ENCODE data around the gene BMS1. TPM values are rescaled to one million over a fixed set of nuclear protein-coding genes. Genes with fewer than 3 reads are reported as not detected.
A peak's percentile ranks its signal among the peaks of the same experiment; 100 is the strongest.

BMS1 gene
- total and polyA plus RNA-seq, 10 of the 15 experiments (the other 5 are each of a cell fraction or from before 2014, with no cell fraction given), result 7.6 to 33.6 (median 21.0) TPM

DNA sequence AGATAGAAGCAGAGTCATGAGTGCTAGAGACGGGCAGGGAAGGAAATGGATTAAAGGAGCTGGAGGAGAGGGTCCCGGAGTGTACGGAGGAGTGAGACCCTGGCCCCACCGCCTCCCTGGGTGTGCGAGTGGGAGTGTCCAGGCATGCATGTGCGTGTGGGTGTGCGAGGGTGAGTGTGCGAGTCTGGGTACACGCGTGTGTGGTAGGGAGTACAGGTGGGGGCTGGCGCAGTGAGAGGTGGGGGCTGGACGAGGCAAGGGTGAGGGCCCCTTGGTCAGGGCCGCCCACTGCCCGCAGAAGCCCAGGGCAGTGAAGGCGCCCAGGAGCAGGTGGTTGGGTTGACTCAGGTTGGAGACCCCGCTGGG, 97.6 kb downstream of the BMS1 start:
- no TSS peak for BruUV-seq (replicated peaks)
- H3K79me2 ChIP-seq (ENCODE audit: control insufficient read depth, insufficient read depth, low read length), result no peaks in the 10 kb centered on the region
- intact Hi-C loops (cut with micrococcal nuclease; ENCODE audit: unreplicated experiment), result no loop called here
- RAD21 ChIA-PET (ENCODE audit: unreplicated experiment), result no interaction called here
- CTCF ChIA-PET, result no interaction called here
- WGBS (ENCODE audit: insufficient coverage, insufficient replicate concordance, low lambda C conversion rate, missing lambda C conversion rate), result 78% methylated on average over 16 of the region's 16 CpGs
- no peaks in the 10 kb centered on the region for H4K20me1 ChIP-seq (ENCODE audit: control insufficient read depth, insufficient read depth)
- no peak overlapping the region for H3K4me2 ChIP-seq (ENCODE audit: control insufficient read depth, insufficient read depth)
- H3K9me3 ChIP-seq (replicated peaks; ENCODE audit: control insufficient read depth, insufficient read depth, low read length), result no peaks in the 10 kb centered on the region; the same call in 2 of the 3 replicates
- TF ChIP-seq, protein P1, sequence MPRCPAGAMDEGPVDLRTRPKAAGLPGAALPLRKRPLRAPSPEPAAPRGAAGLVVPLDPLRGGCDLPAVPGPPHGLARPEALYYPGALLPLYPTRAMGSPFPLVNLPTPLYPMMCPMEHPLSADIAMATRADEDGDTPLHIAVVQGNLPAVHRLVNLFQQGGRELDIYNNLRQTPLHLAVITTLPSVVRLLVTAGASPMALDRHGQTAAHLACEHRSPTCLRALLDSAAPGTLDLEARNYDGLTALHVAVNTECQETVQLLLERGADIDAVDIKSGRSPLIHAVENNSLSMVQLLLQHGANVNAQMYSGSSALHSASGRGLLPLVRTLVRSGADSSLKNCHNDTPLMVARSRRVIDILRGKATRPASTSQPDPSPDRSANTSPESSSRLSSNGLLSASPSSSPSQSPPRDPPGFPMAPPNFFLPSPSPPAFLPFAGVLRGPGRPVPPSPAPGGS (IDR thresholded peaks at IDR 0.05; ENCODE audit: borderline replicate concordance, insufficient read depth, low read depth, low read length, poor library complexity, severe bottlenecking), result peak; percentile 44
- TF ChIP-seq, protein P2, sequence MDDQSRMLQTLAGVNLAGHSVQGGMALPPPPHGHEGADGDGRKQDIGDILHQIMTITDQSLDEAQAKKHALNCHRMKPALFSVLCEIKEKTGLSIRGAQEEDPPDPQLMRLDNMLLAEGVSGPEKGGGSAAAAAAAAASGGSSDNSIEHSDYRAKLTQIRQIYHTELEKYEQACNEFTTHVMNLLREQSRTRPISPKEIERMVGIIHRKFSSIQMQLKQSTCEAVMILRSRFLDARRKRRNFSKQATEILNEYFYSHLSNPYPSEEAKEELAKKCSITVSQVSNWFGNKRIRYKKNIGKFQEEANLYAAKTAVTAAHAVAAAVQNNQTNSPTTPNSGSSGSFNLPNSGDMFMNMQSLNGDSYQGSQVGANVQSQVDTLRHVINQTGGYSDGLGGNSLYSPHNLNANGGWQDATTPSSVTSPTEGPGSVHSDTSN (IDR thresholded peaks at IDR 0.05; ENCODE audit: insufficient replicate concordance, low read depth, low read length), result no peak
- no peak for TF ChIP-seq RUNX3 (IDR thresholded peaks at IDR 0.05; ENCODE audit: low read length)
- TF ChIP-seq, protein P3, sequence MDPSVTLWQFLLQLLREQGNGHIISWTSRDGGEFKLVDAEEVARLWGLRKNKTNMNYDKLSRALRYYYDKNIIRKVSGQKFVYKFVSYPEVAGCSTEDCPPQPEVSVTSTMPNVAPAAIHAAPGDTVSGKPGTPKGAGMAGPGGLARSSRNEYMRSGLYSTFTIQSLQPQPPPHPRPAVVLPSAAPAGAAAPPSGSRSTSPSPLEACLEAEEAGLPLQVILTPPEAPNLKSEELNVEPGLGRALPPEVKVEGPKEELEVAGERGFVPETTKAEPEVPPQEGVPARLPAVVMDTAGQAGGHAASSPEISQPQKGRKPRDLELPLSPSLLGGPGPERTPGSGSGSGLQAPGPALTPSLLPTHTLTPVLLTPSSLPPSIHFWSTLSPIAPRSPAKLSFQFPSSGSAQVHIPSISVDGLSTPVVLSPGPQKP (IDR thresholded peaks at IDR 0.05; ENCODE audit: low read depth, low read length), result no peak
- DNase-seq (ENCODE audit: low read depth, low spot score), result no peak
- H3K27me3 ChIP-seq (replicated peaks in 1 of 2; ENCODE audit: control insufficient read depth in 2 of 2, insufficient read depth in 2 of 2, low read length in 1 of 2), result no peaks in the 10 kb centered on the region
- SMC1A ChIA-PET (ENCODE audit: uncharacterized antibody, unreplicated experiment), result no interaction called here
- in situ Hi-C loops (cut with MboI), result no loop called here
- no peak overlapping the region for H3K4me3 ChIP-seq
- H3K27ac ChIP-seq (ENCODE audit: control insufficient read depth, insufficient read depth), result no peak overlapping the region
- H2AFZ ChIP-seq (ENCODE audit: control insufficient read depth, low read depth, low read length), result no peak overlapping the region
- POLR2A ChIA-PET, result no interaction called here
- H3K4me1 ChIP-seq (ENCODE audit: control insufficient read depth, insufficient read depth, low read length), result no peaks in the 10 kb centered on the region
- no peak for ATAC-seq
- H3K36me3 ChIP-seq (ENCODE audit: control insufficient read depth in 2 of 2, insufficient read depth in 2 of 2, low read length in 1 of 2), result no peaks in the 10 kb centered on the region
- no peak for FAIRE-seq
- H3K9ac ChIP-seq (ENCODE audit: control insufficient read depth, insufficient read depth, low read length), result no peak overlapping the region
